ENCODE data around the gene FAM174C.

GRCh38 chr19:1254530-1255185 lies 20.7 kb upstream of the FAM174C start:
- TF ChIP-seq CTCF (optimal IDR thresholded peaks at IDR 0.05 in 1 of 3, IDR thresholded peaks at IDR 0.05 in 1 of 3, conservative IDR thresholded peaks at IDR 0.05 in 1 of 3; ENCODE audit: extremely low read depth in 1 of 3, insufficient read depth in 2 of 3, low read length in 3 of 3) (no peak), EZH2 (IDR thresholded peaks at IDR 0.05; ENCODE audit: low read length) (no peak)

All from keratinocyte (primary cell).